Measurements from ENCODE around the gene LDHAL6B.
A peak's percentile ranks its signal among the peaks of the same experiment; 100 is the strongest.

LDHAL6B gene

DNA sequence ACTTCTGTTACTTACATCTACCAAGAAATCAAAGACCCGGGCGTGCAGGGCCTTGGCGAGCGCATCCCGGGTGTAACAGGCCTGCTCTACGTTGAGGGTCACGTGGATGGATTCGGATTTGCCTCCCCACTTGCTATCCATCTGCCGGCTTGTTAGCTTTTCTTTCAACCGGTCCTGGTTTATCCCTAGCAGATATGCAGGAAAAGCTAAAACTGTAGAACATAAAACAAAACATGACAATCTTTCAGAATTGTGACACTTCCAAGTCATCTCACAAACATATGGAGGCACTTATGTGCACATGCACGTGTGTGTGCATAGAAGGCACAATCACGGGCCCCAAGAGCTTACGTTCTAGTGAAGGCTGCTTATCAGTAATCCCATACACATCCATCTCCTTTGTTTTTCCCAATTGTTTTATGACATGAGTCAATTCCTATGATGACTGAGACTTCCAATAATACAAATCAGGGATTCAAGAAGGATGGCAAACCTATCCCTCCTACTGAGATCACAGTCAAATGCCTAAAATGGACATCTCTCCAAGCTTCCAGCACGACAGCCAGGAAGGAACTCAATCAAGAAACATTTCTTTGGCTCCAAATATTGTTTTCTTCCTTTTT lies 11.3 kb downstream of the LDHAL6B start:
- no peak for DNase-seq (ENCODE audit: low read depth in 2 of 2)

GRCh38 chr15:59218710-59219109 lies 12.1 kb downstream of the LDHAL6B start:
- DNase-seq (ENCODE audit: low read depth in 2 of 2) = no peak

DNA sequence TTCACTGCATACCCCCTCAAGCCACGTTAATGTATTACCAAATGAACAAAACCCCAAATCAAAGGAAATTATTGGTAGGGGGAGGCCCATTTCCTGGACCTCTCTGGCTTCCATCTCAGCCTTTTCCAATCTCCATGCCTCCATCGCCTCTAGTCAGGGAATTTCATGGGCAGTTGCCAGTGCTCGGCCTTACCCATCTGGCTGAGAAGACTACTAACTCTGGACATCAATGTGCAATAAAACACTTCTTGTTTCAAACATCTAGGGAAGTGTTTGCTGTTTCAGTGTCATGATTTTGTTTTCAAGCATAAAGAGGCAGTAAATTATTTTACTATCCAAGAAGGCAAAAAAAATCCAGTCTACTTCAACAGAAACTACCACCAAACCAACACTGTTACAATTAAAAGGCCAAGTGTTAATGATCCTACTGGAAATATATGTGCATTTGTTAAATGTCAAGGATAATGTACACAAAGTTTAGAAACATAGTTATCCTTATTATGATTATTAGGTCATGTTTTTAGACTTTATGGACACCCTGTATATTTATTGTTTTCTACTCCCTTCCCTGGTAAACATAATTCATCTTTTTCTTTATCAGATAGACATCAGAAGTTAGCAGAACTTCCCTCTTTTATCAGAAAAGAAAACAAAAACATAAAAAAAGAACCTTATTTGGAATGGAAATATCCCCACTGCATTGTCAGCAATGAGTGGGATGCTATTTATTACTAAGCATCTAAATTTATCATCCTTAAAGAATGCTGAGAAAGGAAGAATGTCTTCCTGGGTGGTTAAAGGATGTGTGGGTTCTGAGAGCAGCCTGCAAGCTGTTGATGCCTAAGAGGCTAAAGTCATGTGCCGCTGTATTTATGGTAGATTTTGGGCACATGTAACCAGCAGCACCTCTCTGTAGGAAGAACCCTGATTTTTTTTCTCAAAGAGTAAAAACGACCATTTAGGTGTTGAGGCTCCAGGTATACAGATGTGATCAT lies 15.2 kb downstream of the LDHAL6B start:
- DNase-seq (ENCODE audit: low read depth in 2 of 2) = peak; percentile 77 to 81

DNA sequence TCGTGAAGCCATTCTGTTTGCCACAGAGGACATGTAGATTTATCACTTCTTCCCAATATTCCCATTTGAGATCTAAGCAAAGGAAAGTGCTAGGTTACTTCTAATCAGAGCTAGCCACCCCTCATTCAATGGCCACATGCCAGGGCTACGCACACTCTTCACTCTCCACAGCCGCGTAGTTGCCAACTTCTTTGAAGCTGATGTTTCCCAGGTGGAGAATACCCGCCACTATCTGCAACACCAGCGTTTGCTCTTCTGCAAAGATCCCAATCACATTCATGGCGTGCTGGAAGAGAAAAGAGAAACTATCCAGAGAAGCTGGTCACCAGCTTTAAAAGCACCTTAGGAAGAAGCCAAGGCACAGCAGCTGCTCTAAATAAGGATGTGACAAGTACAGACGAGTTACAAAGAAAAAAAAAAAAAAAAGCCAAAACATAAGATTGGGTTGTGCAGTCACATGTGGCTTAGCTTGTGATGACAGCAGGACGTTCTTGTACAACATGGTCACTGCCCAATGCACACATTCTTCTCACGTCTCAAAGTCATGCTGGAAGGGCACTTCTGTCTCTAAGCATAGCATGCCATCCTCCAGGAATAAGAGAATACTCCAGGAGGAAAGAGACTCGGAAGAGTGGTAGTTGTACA lies 16.4 kb downstream of the LDHAL6B start:
- no peak for DNase-seq (ENCODE audit: low read depth in 2 of 2)

DNA sequence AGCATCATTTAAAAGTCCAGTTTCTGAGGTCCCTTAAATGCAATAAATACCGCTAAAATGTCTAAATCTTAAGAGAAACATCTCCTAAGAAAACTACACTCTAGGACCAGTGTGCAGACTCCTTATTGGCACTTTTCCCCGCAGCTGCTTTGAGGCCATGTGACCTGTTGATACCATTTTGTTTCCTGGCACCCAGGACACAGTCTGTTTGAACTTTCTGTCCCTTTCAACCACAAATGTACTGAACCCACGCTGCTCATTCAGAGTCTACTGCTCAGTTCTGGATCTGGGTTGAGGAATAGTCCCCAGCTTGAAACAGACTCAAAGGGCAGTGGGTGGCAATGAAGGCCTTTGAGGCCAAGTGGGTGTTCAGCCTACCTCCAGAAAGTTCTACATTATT lies 17.1 kb downstream of the LDHAL6B start:
- no peak for DNase-seq (ENCODE audit: low read depth in 2 of 2)

- DNase-seq (ENCODE audit: low read depth in 2 of 2) = no peak
Observed at GRCh38 chr15:59224474-59224873, 17.8 kb downstream of the LDHAL6B start.

- DNase-seq (ENCODE audit: low read depth in 2 of 2) = no peak
Observed at GRCh38 chr15:59227021-59227420, 20.4 kb downstream of the LDHAL6B start.

- DNase-seq (ENCODE audit: low read depth in 2 of 2) = no peak
Observed at GRCh38 chr15:59229015-59229414, 22.4 kb downstream of the LDHAL6B start.

DNA sequence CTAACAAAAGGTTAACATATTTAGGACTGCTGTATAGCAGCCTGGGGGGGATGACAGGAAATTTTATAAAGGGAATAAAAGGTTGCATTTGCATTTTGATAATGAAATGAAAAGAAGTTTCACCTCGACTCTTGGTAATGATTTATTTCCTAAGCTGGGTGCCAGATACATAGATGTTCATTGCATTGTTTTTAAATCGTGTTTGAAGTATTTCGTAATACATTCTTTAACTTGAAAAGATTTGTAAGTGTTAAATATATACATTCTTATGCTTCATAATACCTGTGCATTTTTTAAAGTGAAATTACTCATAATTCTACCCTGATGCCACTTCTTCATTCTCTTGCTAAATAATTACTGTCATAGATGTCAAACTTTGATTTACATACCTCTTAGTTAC lies 22.8 kb downstream of the LDHAL6B start:
- no peak for DNase-seq (ENCODE audit: low read depth in 2 of 2)

GRCh38 chr15:59230531-59231055 lies 23.9 kb downstream of the LDHAL6B start:
- DNase-seq (ENCODE audit: low read depth in 2 of 2) = no peak

DNA sequence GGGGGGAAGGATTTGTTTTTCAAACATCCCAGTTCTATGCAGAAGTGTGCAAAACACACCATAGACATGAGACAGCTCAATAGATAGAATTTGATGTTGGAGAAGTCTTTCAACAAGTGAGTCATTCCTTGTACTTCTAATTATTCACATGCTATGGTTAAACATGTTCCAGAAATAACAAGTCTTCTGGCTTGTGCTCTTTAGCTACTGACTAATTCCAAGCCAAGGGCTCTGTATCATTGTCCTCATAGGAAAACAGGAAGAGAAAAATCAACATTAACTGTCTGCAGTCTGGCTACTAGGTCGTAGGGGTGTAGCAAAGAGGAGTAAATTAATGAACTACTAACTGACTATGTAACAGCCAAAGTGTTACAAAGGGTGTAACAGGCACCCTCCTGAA lies 25.8 kb downstream of the LDHAL6B start:
- DNase-seq (ENCODE audit: low read depth in 2 of 2) = peak; percentile 77

- no peak for DNase-seq (ENCODE audit: low read depth in 2 of 2)
Observed at GRCh38 chr15:59236394-59236793, 29.8 kb downstream of the LDHAL6B start.

GRCh38 chr15:59237119-59237855 lies 30.6 kb downstream of the LDHAL6B start:
- no peak for DNase-seq (ENCODE audit: low read depth in 2 of 2)

- DNase-seq (ENCODE audit: low read depth in 2 of 2) = no peak
Observed at GRCh38 chr15:59237924-59238331, 31.3 kb downstream of the LDHAL6B start.

DNA sequence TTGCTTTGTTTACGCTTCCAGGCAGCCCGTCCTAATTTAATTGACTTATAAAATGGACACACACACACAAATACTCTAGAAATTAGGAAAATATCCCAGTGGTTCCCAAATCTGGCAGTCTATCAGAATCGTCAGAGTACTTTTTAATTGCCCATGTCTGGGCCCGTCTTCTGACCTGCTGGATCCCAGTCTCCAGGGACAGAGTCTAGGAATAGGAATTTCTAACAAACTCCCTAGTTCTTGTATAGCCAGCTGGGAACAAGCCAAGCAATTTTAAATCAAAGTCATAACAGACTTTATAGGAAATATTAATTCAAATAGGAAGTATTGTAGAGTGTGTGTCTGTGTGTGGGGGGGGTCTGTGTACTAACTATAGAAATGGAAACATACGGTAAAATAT lies 33.4 kb downstream of the LDHAL6B start:
- DNase-seq (ENCODE audit: low read depth in 2 of 2) = no peak

- DNase-seq (ENCODE audit: low read depth in 2 of 2) = no peak
Observed at GRCh38 chr15:59242649-59243048, 36.0 kb downstream of the LDHAL6B start.

- no peak for DNase-seq (ENCODE audit: low read depth in 2 of 2)
Observed at GRCh38 chr15:59243622-59244021, 37.0 kb downstream of the LDHAL6B start.

- DNase-seq (ENCODE audit: low read depth in 2 of 2) = no peak
Observed at GRCh38 chr15:59244337-59244736, 37.7 kb downstream of the LDHAL6B start.

- no peak for DNase-seq (ENCODE audit: low read depth in 2 of 2)
Observed at GRCh38 chr15:59245559-59245958, 38.9 kb downstream of the LDHAL6B start.

- DNase-seq (ENCODE audit: low read depth in 2 of 2) = peak; percentile 41 to 44
Observed at GRCh38 chr15:59247364-59247763, 40.7 kb downstream of the LDHAL6B start.

- no peak for DNase-seq (ENCODE audit: low read depth in 2 of 2)
Observed at GRCh38 chr15:59249816-59250215, 43.2 kb downstream of the LDHAL6B start.

- DNase-seq (ENCODE audit: low read depth in 2 of 2) = no peak
Observed at GRCh38 chr15:59250249-59250648, 43.6 kb downstream of the LDHAL6B start.

Data from fibroblast of skin of left quadriceps (primary cell).